Measurements from ENCODE around the gene ITSN2. TPM values are rescaled to one million over a fixed set of nuclear protein-coding genes. Genes with fewer than 3 reads are reported as not detected.

Gene ITSN2
- total RNA-seq, 2 experiments from 2014 or later: 46.2 to 46.9 TPM

DNA sequence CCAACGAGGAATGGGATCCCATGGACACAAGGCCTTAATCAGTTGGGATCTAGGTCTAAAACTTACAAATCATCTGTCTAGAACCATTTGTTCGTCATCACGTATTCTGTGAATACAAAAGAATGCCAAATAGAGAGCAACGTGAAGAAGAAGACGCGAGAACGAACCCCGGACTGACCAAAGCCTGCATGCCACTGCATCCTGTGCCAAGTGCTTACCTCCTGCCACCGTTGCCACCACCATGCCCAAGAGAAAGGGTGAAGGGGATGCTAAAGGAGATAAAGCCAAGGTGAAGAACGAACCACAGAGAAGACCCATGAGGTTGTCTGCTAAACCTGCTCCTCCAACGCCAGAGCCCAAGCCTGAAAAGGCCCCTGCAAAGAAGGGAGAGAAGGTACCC is 30.2 kb downstream of the ITSN2 start:
- no peaks in the 10 kb centered on the region for H3K9me3 Mint-ChIP-seq
- no peak for DNase-seq
- no peak overlapping the region for H3K27ac Mint-ChIP-seq
- H3K36me3 Mint-ChIP-seq: peaks cover 9% of the 10 kb centered on the region
- no peaks in the 10 kb centered on the region for H3K27me3 Mint-ChIP-seq
- H3K4me1 Mint-ChIP-seq: peaks cover 30% of the 10 kb centered on the region
- H3K4me3 Mint-ChIP-seq: no peak overlapping the region

DNA sequence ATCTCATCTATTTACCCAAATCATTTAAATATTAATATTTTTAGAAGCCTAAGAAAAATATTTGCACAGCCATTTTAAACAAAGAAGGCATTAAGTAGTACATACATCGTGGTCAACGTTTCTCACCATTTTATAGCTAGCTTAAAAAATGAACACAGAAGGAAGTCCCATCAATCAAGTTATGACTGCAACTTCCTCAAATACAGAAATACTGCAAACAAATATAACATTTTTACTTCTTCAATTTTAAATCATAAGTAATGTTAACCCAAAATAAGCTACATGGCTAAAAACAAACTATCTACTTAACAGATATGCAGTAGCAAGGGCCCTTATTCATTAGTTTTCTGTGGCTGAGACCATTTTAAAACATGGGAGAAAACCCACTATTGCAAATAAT is 30.6 kb downstream of the ITSN2 start:
- Mint-ChIP-seq H3K9me3 (no peaks in the 10 kb centered on the region), H3K4me1 (peaks cover 30% of the 10 kb centered on the region), H3K4me3 (no peak overlapping the region), H3K27me3 (no peaks in the 10 kb centered on the region), H3K36me3 (peaks cover 9% of the 10 kb centered on the region), H3K27ac (no peak overlapping the region)
- no peak for DNase-seq

DNA sequence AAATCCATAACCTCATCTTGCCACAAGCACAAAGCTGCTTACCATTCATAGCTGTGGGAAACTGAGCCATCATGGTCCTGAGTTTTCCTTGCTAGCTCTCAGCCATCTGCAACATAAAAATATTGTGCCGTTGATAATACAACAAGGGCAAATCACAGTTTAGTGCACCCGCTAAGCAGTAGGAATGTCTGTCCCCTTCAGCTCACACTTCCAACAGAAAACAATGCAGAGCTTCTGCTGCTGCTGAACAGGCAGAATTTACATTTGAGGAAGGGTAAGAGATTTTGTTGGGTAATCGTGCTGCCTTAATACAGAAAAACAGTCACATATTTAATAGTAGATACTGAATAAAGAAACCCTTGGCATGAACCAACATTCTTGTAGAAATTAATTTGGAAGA is 32.3 kb downstream of the ITSN2 start:
- H3K36me3 Mint-ChIP-seq: peaks cover 13% of the 10 kb centered on the region
- no peaks in the 10 kb centered on the region for H3K27me3 Mint-ChIP-seq
- H3K4me1 Mint-ChIP-seq: peaks cover 17% of the 10 kb centered on the region
- H3K9me3 Mint-ChIP-seq: no peaks in the 10 kb centered on the region
- no peak overlapping the region for H3K4me3 Mint-ChIP-seq
- DNase-seq: no peak
- no peak overlapping the region for H3K27ac Mint-ChIP-seq

DNA sequence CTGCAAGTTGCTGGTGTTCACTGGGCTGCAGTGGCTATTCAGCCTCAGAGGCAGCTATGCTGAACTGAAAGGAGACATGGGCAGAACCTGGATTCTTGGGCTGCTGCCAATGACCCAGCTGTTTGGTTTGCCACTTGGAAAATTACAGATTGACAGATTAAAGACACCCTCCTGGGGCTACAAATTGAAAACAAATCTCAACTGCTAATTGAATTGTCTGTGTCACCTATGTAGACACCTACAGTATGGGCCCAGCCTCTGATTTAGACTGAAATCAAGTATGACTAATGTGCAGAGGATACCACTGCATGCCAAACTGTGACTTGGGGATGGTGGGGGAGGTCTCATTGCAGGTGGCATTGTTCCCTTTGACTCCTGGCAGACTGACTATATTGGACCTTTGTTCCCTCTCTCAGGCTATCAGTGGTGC is 42.8 kb downstream of the ITSN2 start:
- no peaks in the 10 kb centered on the region for H3K9me3 Mint-ChIP-seq
- peaks cover 33% of the 10 kb centered on the region for H3K4me1 Mint-ChIP-seq
- H3K4me3 Mint-ChIP-seq: no peak overlapping the region
- DNase-seq: no peak
- H3K36me3 Mint-ChIP-seq: peaks cover 13% of the 10 kb centered on the region
- no peaks in the 10 kb centered on the region for H3K27me3 Mint-ChIP-seq
- H3K27ac Mint-ChIP-seq: no peak overlapping the region

DNA sequence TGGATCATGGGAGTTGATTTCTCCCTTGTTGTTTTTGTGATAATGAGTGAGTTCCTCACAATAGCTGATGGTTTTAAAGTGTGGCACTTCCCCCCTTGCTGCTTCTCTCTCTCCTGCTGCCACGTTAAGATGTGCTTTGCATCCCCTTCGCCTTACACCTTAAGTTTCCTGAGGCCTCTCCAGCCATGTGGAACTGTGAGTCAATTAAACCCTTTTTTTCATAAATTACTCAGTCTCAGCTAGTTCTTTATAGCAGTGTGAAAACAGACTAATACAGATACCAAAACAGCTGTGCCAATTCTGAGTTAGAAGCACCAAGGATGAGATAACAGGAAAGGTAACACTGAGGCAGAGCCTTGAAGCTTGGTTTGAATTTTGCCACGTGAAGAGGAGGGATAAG is 44.7 kb downstream of the ITSN2 start:
- Mint-ChIP-seq H3K9me3 (no peaks in the 10 kb centered on the region), H3K27ac (no peak overlapping the region), H3K4me3 (no peak overlapping the region), H3K27me3 (no peaks in the 10 kb centered on the region), H3K36me3 (peaks cover 9% of the 10 kb centered on the region), H3K4me1 (peaks cover 26% of the 10 kb centered on the region)
- DNase-seq: no peak

DNA sequence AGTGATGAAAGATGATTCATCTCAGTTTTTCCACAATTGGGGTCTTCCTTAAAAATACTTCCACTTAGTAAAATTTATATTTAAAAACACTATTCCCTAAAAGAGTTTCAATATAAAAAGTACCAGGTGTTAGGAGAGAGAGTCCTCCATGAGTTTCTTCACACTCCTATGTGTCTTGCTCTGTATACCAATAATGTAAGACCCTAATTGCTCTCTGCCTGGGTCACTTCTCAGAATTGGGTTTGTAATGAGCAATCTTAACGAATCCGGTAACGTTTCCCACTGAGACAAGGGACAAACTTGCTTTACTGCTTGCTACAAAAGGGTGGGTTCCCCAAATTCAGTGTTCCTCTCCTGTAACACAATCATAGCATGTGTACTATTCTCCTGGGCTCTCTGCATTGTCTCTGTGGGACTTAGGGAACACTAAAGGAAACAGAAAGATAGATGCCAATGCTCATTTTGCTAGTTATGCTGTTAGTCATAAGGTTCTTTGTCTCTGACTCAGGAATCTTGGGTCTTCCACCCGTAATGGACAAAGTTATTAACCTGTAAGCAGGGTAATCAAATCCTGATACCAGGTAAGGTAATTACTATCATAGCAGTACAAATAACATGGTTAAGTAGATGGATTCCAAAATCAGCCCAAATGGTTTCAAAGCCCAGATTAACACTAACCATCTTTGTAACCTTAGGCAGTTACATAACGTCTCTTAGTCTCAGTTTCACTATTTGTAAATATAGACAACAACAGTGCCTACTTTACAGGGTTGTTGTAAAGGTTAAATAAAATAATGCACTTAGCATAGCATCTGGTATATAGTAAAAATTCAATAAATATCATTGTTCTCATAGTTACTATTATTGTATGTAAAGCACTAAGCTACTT is 46.3 kb downstream of the ITSN2 start:
- DNase-seq: no peak
- Mint-ChIP-seq H3K27ac (no peak overlapping the region), H3K27me3 (no peaks in the 10 kb centered on the region), H3K4me3 (no peak overlapping the region), H3K36me3 (peaks cover 12% of the 10 kb centered on the region), H3K9me3 (no peaks in the 10 kb centered on the region), H3K4me1 (peaks cover 25% of the 10 kb centered on the region)

DNA sequence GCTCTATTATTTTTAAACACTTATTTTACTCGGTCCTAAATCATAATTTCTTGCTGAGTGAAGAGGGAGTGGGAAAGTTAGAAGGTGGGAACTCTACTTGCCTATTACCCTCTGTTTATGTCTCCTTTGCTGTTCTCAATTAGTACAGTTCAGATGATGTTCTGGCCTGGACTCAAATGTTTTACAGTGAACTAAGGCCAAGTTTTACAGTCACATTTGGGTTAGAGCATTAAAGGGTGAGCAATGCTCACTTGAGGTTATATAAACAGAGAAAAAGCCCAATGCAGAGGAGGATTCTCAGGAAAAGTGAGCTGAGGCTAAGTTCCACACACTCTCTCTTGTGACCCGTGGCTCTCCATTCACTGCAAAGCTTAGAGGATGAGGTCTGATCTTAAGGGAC is 52.4 kb downstream of the ITSN2 start:
- DNase-seq: no peak
- H3K27ac Mint-ChIP-seq: no peak overlapping the region
- no peaks in the 10 kb centered on the region for H3K4me1 Mint-ChIP-seq
- peaks cover 11% of the 10 kb centered on the region for H3K36me3 Mint-ChIP-seq
- no peaks in the 10 kb centered on the region for H3K27me3 Mint-ChIP-seq
- no peak overlapping the region for H3K4me3 Mint-ChIP-seq
- H3K9me3 Mint-ChIP-seq: no peaks in the 10 kb centered on the region

DNA sequence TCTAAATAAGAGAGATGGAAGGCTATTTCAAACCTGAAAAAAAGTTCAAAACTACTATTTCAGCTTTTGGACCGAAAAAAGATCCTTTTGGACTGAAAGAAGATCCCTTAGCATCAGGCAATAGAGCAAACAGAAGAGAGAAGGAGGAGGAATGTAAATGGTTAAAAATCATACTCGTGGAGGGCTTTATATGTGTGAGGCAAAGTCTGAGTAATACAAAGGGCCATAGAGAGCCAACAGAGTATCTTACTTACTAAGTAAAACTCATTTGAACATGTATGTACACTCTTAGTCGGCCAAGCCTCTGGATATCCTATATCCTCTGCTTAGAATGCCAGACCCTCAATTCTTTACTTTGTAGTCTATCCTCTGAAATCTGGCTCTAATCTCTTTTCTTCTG is 55.7 kb downstream of the ITSN2 start:
- no peak overlapping the region for H3K27ac Mint-ChIP-seq

DNA sequence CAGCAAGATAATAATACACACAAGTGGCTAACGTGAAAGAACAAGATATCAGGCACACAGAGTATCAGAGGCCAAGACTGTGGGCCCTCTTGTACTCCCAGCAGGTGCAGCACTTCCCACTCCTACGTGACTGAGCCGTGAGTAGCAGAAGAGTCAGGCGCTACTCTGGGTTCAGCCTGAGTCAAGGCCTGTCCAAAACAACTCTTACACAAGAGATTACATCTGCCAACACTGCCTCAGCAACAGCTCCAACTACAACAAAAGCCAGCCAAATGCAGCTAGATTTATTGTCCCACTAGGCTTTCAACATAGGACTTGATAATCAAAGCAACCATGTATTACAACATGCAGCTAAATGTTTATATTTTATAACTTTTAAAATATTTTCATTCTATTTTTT is 56.2 kb downstream of the ITSN2 start:
- H3K9me3 Mint-ChIP-seq: no peaks in the 10 kb centered on the region
- no peak for DNase-seq
- H3K4me1 Mint-ChIP-seq: no peaks in the 10 kb centered on the region
- H3K27me3 Mint-ChIP-seq: no peaks in the 10 kb centered on the region
- H3K36me3 Mint-ChIP-seq: peaks cover 18% of the 10 kb centered on the region
- no peak overlapping the region for H3K27ac Mint-ChIP-seq
- no peak overlapping the region for H3K4me3 Mint-ChIP-seq

More for the DNA sequence above, 55.7 kb downstream of the ITSN2 start:
- no peak overlapping the region for H3K4me3 Mint-ChIP-seq
- H3K27me3 Mint-ChIP-seq: no peaks in the 10 kb centered on the region
- no peaks in the 10 kb centered on the region for H3K9me3 Mint-ChIP-seq
- no peaks in the 10 kb centered on the region for H3K4me1 Mint-ChIP-seq
- peaks cover 16% of the 10 kb centered on the region for H3K36me3 Mint-ChIP-seq
- no peak for DNase-seq

- H3K9me3 Mint-ChIP-seq: no peaks in the 10 kb centered on the region
- no peak for DNase-seq
- H3K27me3 Mint-ChIP-seq: no peaks in the 10 kb centered on the region
- H3K36me3 Mint-ChIP-seq: peaks cover 26% of the 10 kb centered on the region
- H3K4me1 Mint-ChIP-seq: no peaks in the 10 kb centered on the region
- H3K27ac Mint-ChIP-seq: no peak overlapping the region
- no peak overlapping the region for H3K4me3 Mint-ChIP-seq
These were observed 58.7 kb downstream of the ITSN2 start for GRCh38 chr2:24301599-24301998.

DNA sequence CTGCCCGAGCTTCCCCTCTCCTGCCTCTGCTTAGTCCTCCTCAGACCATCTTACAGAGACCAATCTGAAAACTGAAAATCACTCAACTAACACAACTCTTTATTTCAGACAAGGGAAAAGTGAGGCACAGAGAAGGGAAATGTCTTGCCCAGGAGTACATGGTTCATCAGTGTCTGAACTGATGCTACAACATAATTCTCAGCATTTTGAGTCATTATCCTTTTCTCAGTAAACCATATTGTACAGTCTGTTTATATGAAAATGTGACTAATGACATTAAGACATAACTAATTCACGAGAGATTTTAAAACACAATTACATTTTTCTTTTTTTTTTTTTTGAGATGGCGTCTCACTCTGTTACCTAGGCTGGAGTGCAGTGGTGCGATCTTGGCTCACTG is 62.7 kb downstream of the ITSN2 start:
- H3K4me1 Mint-ChIP-seq: no peaks in the 10 kb centered on the region
- peaks cover 32% of the 10 kb centered on the region for H3K36me3 Mint-ChIP-seq
- no peaks in the 10 kb centered on the region for H3K9me3 Mint-ChIP-seq
- H3K27ac Mint-ChIP-seq: no peak overlapping the region
- no peaks in the 10 kb centered on the region for H3K27me3 Mint-ChIP-seq
- DNase-seq: no peak
- H3K4me3 Mint-ChIP-seq: no peak overlapping the region

DNA sequence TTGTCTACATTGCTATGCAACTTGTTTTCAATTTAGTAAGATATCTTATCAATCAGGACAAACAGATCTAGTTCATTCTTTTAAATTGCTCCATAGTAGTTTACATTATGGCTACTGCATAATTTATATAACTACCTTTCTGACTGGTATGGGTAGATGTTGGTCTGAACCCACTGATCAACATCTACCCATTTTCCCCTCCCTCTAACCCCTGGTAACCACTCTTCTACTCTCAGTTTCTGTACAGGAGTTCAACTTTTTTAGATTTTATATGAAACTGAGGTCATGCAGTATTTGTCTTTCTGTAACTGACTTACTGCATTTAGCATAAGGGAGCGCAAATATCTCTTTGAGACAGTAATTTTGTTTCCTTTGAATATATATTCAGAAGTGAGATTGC is 73.2 kb downstream of the ITSN2 start:
- no peak for DNase-seq
- H3K36me3 Mint-ChIP-seq: peaks cover 10% of the 10 kb centered on the region
- no peak overlapping the region for H3K27ac Mint-ChIP-seq
- no peak overlapping the region for H3K4me3 Mint-ChIP-seq
- H3K9me3 Mint-ChIP-seq: no peaks in the 10 kb centered on the region
- H3K4me1 Mint-ChIP-seq: peaks cover 10% of the 10 kb centered on the region
- no peaks in the 10 kb centered on the region for H3K27me3 Mint-ChIP-seq

DNA sequence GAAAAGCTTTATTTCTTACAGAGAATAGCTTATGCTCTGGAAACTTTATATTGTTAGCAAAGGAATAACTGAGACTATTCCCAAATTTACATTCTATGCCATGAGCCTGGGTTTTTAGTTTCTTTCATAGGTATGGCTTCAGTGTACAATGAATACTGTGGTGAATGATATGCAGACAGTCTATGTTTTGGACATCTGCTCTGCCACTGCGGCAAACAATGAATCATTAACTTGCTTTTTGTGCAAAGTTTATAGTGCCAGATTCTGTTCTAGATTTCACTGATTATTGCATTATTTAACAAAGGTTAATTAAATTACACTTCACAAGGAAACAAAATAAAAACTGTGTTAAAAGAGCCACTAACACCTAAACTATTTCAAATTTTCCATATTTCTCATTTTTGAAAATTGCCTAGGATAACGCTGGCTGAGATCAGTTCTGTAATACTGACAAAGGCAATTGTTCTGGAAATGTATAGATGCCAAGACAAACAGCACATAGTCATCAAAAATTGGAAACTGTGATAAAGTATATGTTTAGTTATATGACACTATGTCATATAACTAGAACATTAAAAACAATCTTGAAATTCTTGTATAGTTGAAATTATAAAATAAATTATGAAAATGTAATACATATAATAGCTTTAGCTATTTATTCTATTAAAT is 74.7 kb downstream of the ITSN2 start:
- no peak overlapping the region for H3K4me3 Mint-ChIP-seq
- no peaks in the 10 kb centered on the region for H3K27me3 Mint-ChIP-seq
- H3K27ac Mint-ChIP-seq: no peak overlapping the region
- H3K4me1 Mint-ChIP-seq: peaks cover 10% of the 10 kb centered on the region
- no peak for DNase-seq
- no peaks in the 10 kb centered on the region for H3K9me3 Mint-ChIP-seq
- H3K36me3 Mint-ChIP-seq: peaks cover 10% of the 10 kb centered on the region

DNA sequence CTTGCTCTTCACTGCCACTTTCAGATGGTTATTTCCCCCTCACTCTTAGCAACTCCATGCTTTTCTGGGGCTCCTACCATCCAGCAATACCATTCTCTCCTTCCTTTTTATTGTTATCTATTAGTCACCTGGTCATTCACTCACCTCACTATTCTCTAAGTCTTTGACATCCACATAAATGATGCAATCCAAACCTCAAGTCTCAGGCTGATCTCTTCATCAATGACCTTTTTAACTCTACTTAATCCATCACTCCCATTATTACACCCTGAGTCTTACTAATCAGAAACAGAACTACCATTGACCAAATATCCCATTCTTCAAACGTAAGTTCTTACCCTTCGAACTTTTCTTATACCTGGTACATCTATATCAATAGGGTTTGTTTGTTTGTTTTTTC is 79.7 kb downstream of the ITSN2 start:
- H3K27ac Mint-ChIP-seq: no peak overlapping the region
- no peaks in the 10 kb centered on the region for H3K9me3 Mint-ChIP-seq
- DNase-seq: no peak
- H3K4me1 Mint-ChIP-seq: no peaks in the 10 kb centered on the region
- H3K36me3 Mint-ChIP-seq: no peaks in the 10 kb centered on the region
- H3K27me3 Mint-ChIP-seq: no peaks in the 10 kb centered on the region
- no peak overlapping the region for H3K4me3 Mint-ChIP-seq

DNA sequence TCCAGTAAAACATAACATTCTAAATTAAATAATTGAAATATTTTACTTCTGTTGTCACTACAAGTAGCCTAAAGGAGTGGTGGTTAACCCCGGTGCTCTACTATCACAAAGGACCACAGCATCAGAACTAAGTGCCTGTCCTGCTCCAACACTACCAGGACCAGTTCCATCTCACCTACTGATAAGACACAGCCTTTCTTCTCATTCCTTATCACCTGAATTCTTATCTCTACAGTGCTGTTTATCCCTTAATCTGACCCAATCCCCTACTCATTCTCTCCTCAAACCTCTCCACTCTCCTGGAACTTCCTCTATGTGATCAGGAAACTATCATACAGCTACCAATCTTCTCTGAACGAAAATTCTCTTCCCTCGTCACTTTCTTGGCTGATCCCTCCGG is 80.2 kb downstream of the ITSN2 start:
- H3K4me1 Mint-ChIP-seq: no peaks in the 10 kb centered on the region
- no peak overlapping the region for H3K27ac Mint-ChIP-seq
- H3K9me3 Mint-ChIP-seq: no peaks in the 10 kb centered on the region
- DNase-seq: no peak
- no peaks in the 10 kb centered on the region for H3K27me3 Mint-ChIP-seq
- H3K36me3 Mint-ChIP-seq: no peaks in the 10 kb centered on the region
- no peak overlapping the region for H3K4me3 Mint-ChIP-seq

Measured in activated naive CD8-positive, alpha-beta T cell treated with anti-CD3 and anti-CD28 coated beads for 36 hours (primary cell).